ENCODE results near the gene BCAT1. TPM values are rescaled to one million over a fixed set of nuclear protein-coding genes. Genes with fewer than 3 reads are reported as not detected.

The BCAT1 gene
- total and polyA plus RNA-seq, 2 donors (not counting 1 experiment from before 2014, with no cell fraction given), result 0.33 to 9.6 TPM

GRCh38 chr12:24920141-24920540, 28.8 kb downstream of the BCAT1 start:
- H3K27me3 ChIP-seq (replicated peaks in 1 of 4; ENCODE audit: control extremely low read depth in 1 of 4, control insufficient read depth in 3 of 4, insufficient read depth in 4 of 4, low read length in 3 of 4), result no peaks in the 10 kb centered on the region
- Mint-ChIP-seq H3K4me3 (no peak overlapping the region), H3K4me1 (peaks cover 3% of the 10 kb centered on the region), H3K27ac (no peak overlapping the region), H3K9me3 (ENCODE audit: insufficient read depth) (no peaks in the 10 kb centered on the region), H3K27me3 (no peaks in the 10 kb centered on the region)
- TF ChIP-seq EZH2 (IDR thresholded peaks at IDR 0.05; ENCODE audit: borderline replicate concordance, insufficient read depth, low read depth, low read length, poor library complexity, severe bottlenecking) (no peak), CTCF (IDR thresholded peaks at IDR 0.05) (no peak)
- H3K27ac ChIP-seq (ENCODE audit: low read length in 2 of 2), result no peak overlapping the region
- intact Hi-C loops (cut with micrococcal nuclease), result no loop called here
- no peak overlapping the region for H2AFZ ChIP-seq (ENCODE audit: insufficient read depth, low read depth, low read length, poor library complexity, severe bottlenecking)
- ChIA-PET POLR2A (no interaction called here), CTCF (no interaction called here)
- no peaks in the 10 kb centered on the region for H4K20me1 ChIP-seq (ENCODE audit: control insufficient read depth, insufficient read depth, low read length, poor library complexity, severe bottlenecking)
- H3K9me3 ChIP-seq (ENCODE audit: control extremely low read depth in 1 of 3, control insufficient read depth in 2 of 3, insufficient read depth in 1 of 3, low read length in 2 of 3), result no peaks in the 10 kb centered on the region
- H3K9ac ChIP-seq (ENCODE audit: low read length), result no peak overlapping the region
- H3K36me3 ChIP-seq (replicated peaks in 1 of 2; ENCODE audit: control extremely low read depth in 1 of 2, control insufficient read depth in 1 of 2, extremely low read depth in 1 of 2, insufficient read depth in 2 of 2, low read length in 1 of 2), result no peaks in the 10 kb centered on the region
- WGBS (ENCODE audit: insufficient coverage), result no CpG with 5 or more reads among the region's 3 CpGs
- ATAC-seq (ENCODE audit: low read depth), result no peak
- H3K79me2 ChIP-seq (ENCODE audit: control insufficient read depth, insufficient read depth, low read length), result no peaks in the 10 kb centered on the region
- H3K4me1 ChIP-seq (ENCODE audit: control insufficient read depth in 2 of 2, insufficient read depth in 2 of 2, low read length in 2 of 2), result no peaks in the 10 kb centered on the region
- no peak overlapping the region for H3K4me3 ChIP-seq (ENCODE audit: control extremely low read depth in 1 of 5, extremely low read depth in 1 of 5, insufficient read depth in 1 of 5, low read depth in 2 of 5, low read length in 4 of 5)
- H3K4me2 ChIP-seq (replicated peaks; ENCODE audit: low read depth, low read length, poor library complexity, severe bottlenecking), result no peak overlapping the region
- no peak for DNase-seq

GRCh38 chr12:24919346-24920001, 29.4 kb downstream of the BCAT1 start:
- Mint-ChIP-seq H3K4me1 (peaks cover 3% of the 10 kb centered on the region), H3K27me3 (no peaks in the 10 kb centered on the region), H3K27ac (no peak overlapping the region), H3K9me3 (ENCODE audit: insufficient read depth) (no peaks in the 10 kb centered on the region), H3K4me3 (no peak overlapping the region)
- DNase-seq, result no peak
- Histone ChIP-seq H3K27ac (ENCODE audit: low read length in 2 of 2) (no peak overlapping the region), H3K79me2 (ENCODE audit: control insufficient read depth, insufficient read depth, low read length) (no peaks in the 10 kb centered on the region), H3K9me3 (ENCODE audit: control extremely low read depth in 1 of 3, control insufficient read depth in 2 of 3, insufficient read depth in 1 of 3, low read length in 2 of 3) (no peaks in the 10 kb centered on the region), H3K36me3 (replicated peaks in 1 of 2; ENCODE audit: control extremely low read depth in 1 of 2, control insufficient read depth in 1 of 2, extremely low read depth in 1 of 2, insufficient read depth in 2 of 2, low read length in 1 of 2) (no peaks in the 10 kb centered on the region), H4K20me1 (ENCODE audit: control insufficient read depth, insufficient read depth, low read length, poor library complexity, severe bottlenecking) (no peaks in the 10 kb centered on the region), H3K4me2 (replicated peaks; ENCODE audit: low read depth, low read length, poor library complexity, severe bottlenecking) (no peak overlapping the region), H3K9ac (ENCODE audit: low read length) (no peak overlapping the region), H3K4me3 (ENCODE audit: control extremely low read depth in 1 of 5, extremely low read depth in 1 of 5, insufficient read depth in 1 of 5, low read depth in 2 of 5, low read length in 4 of 5) (no peak overlapping the region), H3K27me3 (replicated peaks in 1 of 4; ENCODE audit: control extremely low read depth in 1 of 4, control insufficient read depth in 3 of 4, insufficient read depth in 4 of 4, low read length in 3 of 4) (no peaks in the 10 kb centered on the region), H3K4me1 (ENCODE audit: control insufficient read depth in 2 of 2, insufficient read depth in 2 of 2, low read length in 2 of 2) (no peaks in the 10 kb centered on the region), H2AFZ (ENCODE audit: insufficient read depth, low read depth, low read length, poor library complexity, severe bottlenecking) (no peak overlapping the region)
- TF ChIP-seq CTCF (IDR thresholded peaks at IDR 0.05) (no peak), EZH2 (IDR thresholded peaks at IDR 0.05; ENCODE audit: borderline replicate concordance, insufficient read depth, low read depth, low read length, poor library complexity, severe bottlenecking) (no peak)
- WGBS (ENCODE audit: insufficient coverage), result no CpG with 5 or more reads among the region's 4 CpGs
- CTCF ChIA-PET, result interaction anchor here (0.6 kb wide), 1 partner anchor 85 kb away, joined by 3 read pairs; no protein-coding TSS in a partner anchor
- ATAC-seq (ENCODE audit: low read depth), result no peak
- intact Hi-C loops (cut with micrococcal nuclease), result no loop called here
- POLR2A ChIA-PET, result no interaction called here

Data from B cell (primary cell).